Measurements from ENCODE around the gene ZFP42. TPM values are rescaled to one million over a fixed set of nuclear protein-coding genes. Genes with fewer than 3 reads are reported as not detected.
"Not testable (repeated sequence)": the region's sequence is repeated elsewhere in the genome, so short reads cannot be mapped to it uniquely, and the experiment has no call there.

Gene ZFP42
- total RNA-seq, 1 donor from 2014 or later: 0.50 TPM

GRCh38 chr4:188042191-188042590, 46.6 kb downstream of the ZFP42 start:
- no peak for DNase-seq (ENCODE audit: low spot score)
- Mint-ChIP-seq H3K36me3 (ENCODE audit: low read depth) (no peaks in the 10 kb centered on the region), H3K27me3 (ENCODE audit: low read depth) (no peaks in the 10 kb centered on the region), H3K9me3 (ENCODE audit: low read depth) (no peaks in the 10 kb centered on the region), H3K4me1 (ENCODE audit: low read depth) (peaks cover 5% of the 10 kb centered on the region), H3K4me3 (ENCODE audit: unreplicated experiment) (no peak overlapping the region), H3K27ac (ENCODE audit: unreplicated experiment) (no peak overlapping the region)
- no peak for TF ChIP-seq CTCF (IDR thresholded peaks at IDR 0.05)

GRCh38 chr4:188043154-188043553, 47.6 kb downstream of the ZFP42 start:
- Mint-ChIP-seq H3K27me3 (ENCODE audit: low read depth) (no peaks in the 10 kb centered on the region), H3K36me3 (ENCODE audit: low read depth) (no peaks in the 10 kb centered on the region), H3K4me1 (ENCODE audit: low read depth) (peaks cover 5% of the 10 kb centered on the region), H3K4me3 (ENCODE audit: unreplicated experiment) (no peak overlapping the region), H3K9me3 (ENCODE audit: low read depth) (no peaks in the 10 kb centered on the region), H3K27ac (ENCODE audit: unreplicated experiment) (no peak overlapping the region)
- no peak for DNase-seq (ENCODE audit: low spot score)
- no peak for TF ChIP-seq CTCF (IDR thresholded peaks at IDR 0.05)

- not testable (repeated sequence) for H3K27me3 Mint-ChIP-seq (ENCODE audit: low read depth); H3K4me3 Mint-ChIP-seq (ENCODE audit: unreplicated experiment); H3K27ac Mint-ChIP-seq (ENCODE audit: unreplicated experiment); H3K4me1 Mint-ChIP-seq (ENCODE audit: low read depth); H3K36me3 Mint-ChIP-seq (ENCODE audit: low read depth); H3K9me3 Mint-ChIP-seq (ENCODE audit: low read depth); DNase-seq (ENCODE audit: low spot score)
These were observed 49.9 kb downstream of the ZFP42 start for GRCh38 chr4:188045461-188045860.

DNA sequence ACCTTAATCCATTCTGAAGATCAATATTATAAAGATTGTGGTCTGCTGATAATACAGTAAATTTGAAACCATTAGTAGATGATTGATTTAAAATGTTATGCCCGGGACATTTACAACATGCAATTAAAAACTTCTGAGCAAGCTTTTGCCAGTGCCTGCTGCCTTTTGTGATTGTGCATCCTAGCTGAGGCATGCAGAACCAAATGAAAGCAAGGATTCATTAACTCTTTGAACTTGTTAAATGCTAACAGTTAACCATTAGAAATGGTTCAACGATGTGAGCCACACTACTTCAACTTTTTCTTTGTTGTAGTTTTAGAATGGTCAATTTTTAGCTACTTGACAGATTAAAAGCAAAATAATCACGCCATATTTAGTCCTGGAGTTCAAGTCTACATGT, 51.1 kb downstream of the ZFP42 start:
- Mint-ChIP-seq H3K27me3 (ENCODE audit: low read depth) (no peaks in the 10 kb centered on the region), H3K9me3 (ENCODE audit: low read depth) (no peaks in the 10 kb centered on the region), H3K4me3 (ENCODE audit: unreplicated experiment) (no peak overlapping the region), H3K36me3 (ENCODE audit: low read depth) (no peaks in the 10 kb centered on the region), H3K27ac (ENCODE audit: unreplicated experiment) (no peak overlapping the region), H3K4me1 (ENCODE audit: low read depth) (no peaks in the 10 kb centered on the region)
- TF ChIP-seq CTCF (IDR thresholded peaks at IDR 0.05): no peak
- no peak for DNase-seq (ENCODE audit: low spot score)

DNA sequence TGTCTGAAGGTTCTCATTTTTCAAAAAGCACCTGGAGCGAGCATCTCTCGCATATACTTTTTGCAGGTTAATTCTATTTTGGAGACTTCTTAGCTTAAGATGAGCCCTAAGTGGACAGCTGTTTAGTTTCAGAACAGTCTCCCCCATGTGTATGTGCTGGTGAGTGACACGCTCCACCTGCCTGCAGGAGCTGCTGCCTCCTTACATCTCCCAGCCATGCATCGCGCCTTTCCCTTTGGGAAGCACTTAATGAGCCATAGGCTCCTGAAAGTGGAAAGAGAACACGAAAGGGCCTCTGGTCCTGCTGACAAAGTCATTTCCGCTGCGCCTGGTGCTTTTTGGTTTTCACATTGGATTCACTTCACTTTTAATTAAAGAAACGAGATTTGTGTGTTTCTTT, 57.7 kb downstream of the ZFP42 start:
- Mint-ChIP-seq H3K36me3 (ENCODE audit: low read depth) (no peaks in the 10 kb centered on the region), H3K27me3 (ENCODE audit: low read depth) (no peaks in the 10 kb centered on the region), H3K27ac (ENCODE audit: unreplicated experiment) (no peak overlapping the region), H3K4me1 (ENCODE audit: low read depth) (no peaks in the 10 kb centered on the region), H3K9me3 (ENCODE audit: low read depth) (no peaks in the 10 kb centered on the region), H3K4me3 (ENCODE audit: unreplicated experiment) (no peak overlapping the region)
- no peak for TF ChIP-seq CTCF (IDR thresholded peaks at IDR 0.05)
- DNase-seq (ENCODE audit: low spot score): no peak

Other genes starting within 250 kb of the ZFP42 start
- 1.1 to 2.8 TPM (median 1.6 TPM) in 3 replicates for gene TRIML2, start 113.8 kb downstream of the ZFP42 start, total RNA-seq
- not detected in 3 replicates for gene TRIML1, start 143.7 kb downstream of the ZFP42 start, total RNA-seq